Measurements from ENCODE around the gene SHKBP1. TPM values are rescaled to one million over a fixed set of nuclear protein-coding genes. Genes with fewer than 3 reads are reported as not detected.

Gene SHKBP1
- total and polyA plus RNA-seq, 2 of the 13 experiments (the other 11 are each of a cell fraction or from before 2014, with no cell fraction given) = 16.2 to 17.4 TPM

DNA sequence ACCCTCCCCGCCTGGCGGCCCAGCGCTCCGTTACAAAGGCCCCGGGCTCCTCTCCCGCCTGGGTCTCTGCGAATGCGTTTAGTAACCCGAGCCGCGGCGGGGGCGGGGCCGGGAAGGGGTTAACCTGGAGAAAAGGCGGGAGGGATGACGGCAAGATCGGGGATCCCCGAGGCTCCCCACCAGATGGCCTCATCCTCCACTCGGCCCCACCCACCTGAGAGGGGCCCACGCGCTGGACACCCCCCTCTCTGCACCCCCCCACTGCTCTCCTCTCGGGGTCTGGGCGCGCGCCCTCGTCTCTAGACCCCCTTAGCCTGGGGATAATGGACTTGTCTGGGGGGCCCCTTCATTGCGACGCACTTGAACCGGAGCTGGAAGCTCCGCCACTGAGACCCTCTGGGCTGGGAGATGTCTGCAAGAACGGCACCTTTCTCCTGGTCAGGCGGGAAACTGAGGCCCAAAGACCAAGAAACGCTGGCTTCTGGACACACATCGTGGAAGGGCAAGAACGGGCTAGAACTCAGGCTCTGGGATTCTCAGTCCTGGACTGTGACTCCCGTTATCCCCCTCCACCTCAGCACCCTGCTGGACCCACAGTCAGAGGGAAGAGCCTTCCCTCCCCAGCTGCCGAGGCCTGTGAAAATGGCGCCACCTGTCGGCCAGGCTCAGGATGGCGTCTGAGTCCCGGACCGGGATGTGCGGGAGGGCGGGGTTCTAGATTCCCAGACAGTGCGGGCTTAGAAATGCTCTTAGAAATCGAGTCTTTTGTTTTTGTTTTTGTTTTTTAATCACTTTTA lies 21.6 kb downstream of the SHKBP1 start (continued):
- TF ChIP-seq, protein P1, sequence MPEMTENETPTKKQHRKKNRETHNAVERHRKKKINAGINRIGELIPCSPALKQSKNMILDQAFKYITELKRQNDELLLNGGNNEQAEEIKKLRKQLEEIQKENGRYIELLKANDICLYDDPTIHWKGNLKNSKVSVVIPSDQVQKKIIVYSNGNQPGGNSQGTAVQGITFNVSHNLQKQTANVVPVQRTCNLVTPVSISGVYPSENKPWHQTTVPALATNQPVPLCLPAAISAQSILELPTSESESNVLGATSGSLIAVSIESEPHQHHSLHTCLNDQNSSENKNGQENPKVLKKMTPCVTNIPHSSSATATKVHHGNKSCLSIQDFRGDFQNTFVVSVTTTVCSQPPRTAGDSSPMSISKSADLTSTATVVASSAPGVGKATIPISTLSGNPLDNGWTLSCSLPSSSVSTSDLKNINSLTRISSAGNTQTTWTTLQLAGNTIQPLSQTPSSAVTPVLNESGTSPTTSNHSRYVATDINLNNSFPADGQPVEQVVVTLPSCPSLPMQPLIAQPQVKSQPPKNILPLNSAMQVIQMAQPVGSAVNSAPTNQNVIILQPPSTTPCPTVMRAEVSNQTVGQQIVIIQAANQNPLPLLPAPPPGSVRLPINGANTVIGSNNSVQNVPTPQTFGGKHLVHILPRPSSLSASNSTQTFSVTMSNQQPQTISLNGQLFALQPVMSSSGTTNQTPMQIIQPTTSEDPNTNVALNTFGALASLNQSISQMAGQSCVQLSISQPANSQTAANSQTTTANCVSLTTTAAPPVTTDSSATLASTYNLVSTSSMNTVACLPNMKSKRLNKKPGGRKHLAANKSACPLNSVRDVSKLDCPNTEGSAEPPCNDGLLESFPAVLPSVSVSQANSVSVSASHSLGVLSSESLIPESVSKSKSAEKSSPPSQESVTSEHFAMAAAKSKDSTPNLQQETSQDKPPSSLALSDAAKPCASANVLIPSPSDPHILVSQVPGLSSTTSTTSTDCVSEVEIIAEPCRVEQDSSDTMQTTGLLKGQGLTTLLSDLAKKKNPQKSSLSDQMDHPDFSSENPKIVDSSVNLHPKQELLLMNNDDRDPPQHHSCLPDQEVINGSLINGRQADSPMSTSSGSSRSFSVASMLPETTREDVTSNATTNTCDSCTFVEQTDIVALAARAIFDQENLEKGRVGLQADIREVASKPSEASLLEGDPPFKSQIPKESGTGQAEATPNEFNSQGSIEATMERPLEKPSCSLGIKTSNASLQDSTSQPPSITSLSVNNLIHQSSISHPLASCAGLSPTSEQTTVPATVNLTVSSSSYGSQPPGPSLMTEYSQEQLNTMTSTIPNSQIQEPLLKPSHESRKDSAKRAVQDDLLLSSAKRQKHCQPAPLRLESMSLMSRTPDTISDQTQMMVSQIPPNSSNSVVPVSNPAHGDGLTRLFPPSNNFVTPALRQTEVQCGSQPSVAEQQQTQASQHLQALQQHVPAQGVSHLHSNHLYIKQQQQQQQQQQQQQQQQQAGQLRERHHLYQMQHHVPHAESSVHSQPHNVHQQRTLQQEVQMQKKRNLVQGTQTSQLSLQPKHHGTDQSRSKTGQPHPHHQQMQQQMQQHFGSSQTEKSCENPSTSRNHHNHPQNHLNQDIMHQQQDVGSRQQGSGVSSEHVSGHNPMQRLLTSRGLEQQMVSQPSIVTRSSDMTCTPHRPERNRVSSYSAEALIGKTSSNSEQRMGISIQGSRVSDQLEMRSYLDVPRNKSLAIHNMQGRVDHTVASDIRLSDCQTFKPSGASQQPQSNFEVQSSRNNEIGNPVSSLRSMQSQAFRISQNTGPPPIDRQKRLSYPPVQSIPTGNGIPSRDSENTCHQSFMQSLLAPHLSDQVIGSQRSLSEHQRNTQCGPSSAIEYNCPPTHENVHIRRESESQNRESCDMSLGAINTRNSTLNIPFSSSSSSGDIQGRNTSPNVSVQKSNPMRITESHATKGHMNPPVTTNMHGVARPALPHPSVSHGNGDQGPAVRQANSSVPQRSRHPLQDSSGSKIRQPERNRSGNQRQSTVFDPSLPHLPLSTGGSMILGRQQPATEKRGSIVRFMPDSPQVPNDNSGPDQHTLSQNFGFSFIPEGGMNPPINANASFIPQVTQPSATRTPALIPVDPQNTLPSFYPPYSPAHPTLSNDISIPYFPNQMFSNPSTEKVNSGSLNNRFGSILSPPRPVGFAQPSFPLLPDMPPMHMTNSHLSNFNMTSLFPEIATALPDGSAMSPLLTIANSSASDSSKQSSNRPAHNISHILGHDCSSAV (CRISPR knock-in tag; IDR thresholded peaks at IDR 0.05; ENCODE audit: borderline replicate concordance) = no peak
- TF ChIP-seq NCOA2 (CRISPR knock-in tag; IDR thresholded peaks at IDR 0.05) (no peak), ELF3 (CRISPR knock-in tag; IDR thresholded peaks at IDR 0.05) (peak; percentile 20; the same call in 1 of the 2 replicates), CEBPG (CRISPR knock-in tag; IDR thresholded peaks at IDR 0.05) (no peak), ZBTB7B (CRISPR knock-in tag; IDR thresholded peaks at IDR 0.05) (no peak), ZNF431 (CRISPR knock-in tag; IDR thresholded peaks at IDR 0.05; ENCODE audit: borderline replicate concordance, low read depth) (no peak), DRAP1 (CRISPR knock-in tag; IDR thresholded peaks at IDR 0.05) (no peak), ZFP37 (CRISPR knock-in tag; IDR thresholded peaks at IDR 0.05; ENCODE audit: borderline replicate concordance) (no peak), ZNF160 (CRISPR knock-in tag; IDR thresholded peaks at IDR 0.05) (no peak), GZF1 (CRISPR knock-in tag; IDR thresholded peaks at IDR 0.05) (no peak), BHLHE40 (IDR thresholded peaks at IDR 0.05; ENCODE audit: low read length) (no peak), STAG1 (CRISPR knock-in tag; IDR thresholded peaks at IDR 0.05) (peak; percentile 88), ZNF567 (CRISPR knock-in tag; IDR thresholded peaks at IDR 0.05; ENCODE audit: borderline replicate concordance) (no peak), EED (CRISPR knock-in tag; IDR thresholded peaks at IDR 0.05) (no peak), ZNF746 (CRISPR knock-in tag; IDR thresholded peaks at IDR 0.05) (peak; percentile 71; the same call in 1 of the 2 replicates), RBFOX2 (IDR thresholded peaks at IDR 0.05; ENCODE audit: low read depth, low read length) (no peak), KLF16 (CRISPR knock-in tag; IDR thresholded peaks at IDR 0.05) (no peak), KAT2B (IDR thresholded peaks at IDR 0.05; ENCODE audit: borderline replicate concordance, low read depth, low read length) (no peak), NFKBIZ (CRISPR knock-in tag; IDR thresholded peaks at IDR 0.05) (no peak), ZKSCAN1 (IDR thresholded peaks at IDR 0.05; ENCODE audit: low read length) (no peak), XRCC5 (optimal IDR thresholded peaks at IDR 0.05; ENCODE audit: low read length) (peak; percentile 82)
- TF ChIP-seq, protein P2, sequence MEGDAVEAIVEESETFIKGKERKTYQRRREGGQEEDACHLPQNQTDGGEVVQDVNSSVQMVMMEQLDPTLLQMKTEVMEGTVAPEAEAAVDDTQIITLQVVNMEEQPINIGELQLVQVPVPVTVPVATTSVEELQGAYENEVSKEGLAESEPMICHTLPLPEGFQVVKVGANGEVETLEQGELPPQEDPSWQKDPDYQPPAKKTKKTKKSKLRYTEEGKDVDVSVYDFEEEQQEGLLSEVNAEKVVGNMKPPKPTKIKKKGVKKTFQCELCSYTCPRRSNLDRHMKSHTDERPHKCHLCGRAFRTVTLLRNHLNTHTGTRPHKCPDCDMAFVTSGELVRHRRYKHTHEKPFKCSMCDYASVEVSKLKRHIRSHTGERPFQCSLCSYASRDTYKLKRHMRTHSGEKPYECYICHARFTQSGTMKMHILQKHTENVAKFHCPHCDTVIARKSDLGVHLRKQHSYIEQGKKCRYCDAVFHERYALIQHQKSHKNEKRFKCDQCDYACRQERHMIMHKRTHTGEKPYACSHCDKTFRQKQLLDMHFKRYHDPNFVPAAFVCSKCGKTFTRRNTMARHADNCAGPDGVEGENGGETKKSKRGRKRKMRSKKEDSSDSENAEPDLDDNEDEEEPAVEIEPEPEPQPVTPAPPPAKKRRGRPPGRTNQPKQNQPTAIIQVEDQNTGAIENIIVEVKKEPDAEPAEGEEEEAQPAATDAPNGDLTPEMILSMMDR (CRISPR knock-in tag; IDR thresholded peaks at IDR 0.05) = peak; percentile 94
